ENCODE measurements around the gene TMEFF2. TPM values are rescaled to one million over a fixed set of nuclear protein-coding genes. Genes with fewer than 3 reads are reported as not detected.

Gene TMEFF2
- total RNA-seq, 1 donor from 2014 or later = not detected

DNA sequence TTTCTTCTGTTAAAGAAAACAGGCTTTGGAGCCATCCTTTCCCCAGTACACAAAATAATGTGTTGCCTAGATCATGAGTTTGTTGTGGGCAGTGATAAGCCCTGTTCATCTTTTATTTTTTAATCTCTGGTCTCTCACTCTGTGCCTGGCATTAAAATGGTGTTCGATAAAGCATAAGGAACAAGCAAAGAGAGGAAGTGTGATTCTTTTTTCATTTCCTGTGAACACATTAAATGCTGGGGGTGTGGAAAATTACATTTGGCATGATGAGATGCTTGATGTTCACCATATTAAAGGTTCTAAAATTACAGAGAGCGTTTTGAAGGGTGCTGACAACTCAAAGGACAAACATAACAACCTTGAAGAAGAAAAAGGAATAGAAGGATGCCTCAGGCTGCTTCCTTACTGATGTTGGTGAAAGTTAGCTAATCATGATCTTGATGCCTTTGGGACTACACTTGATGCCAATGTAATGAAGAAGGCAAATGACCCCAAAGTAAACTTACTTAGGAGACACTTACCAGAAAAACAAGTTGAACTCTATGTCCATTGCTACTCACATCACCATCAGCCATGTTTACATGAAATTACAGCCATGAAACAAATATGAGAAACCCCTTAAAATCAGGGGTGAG lies 33.0 kb downstream of the TMEFF2 start:
- intact Hi-C loops (cut with DNase I) = loop anchor here (1.0 kb wide), 2 partner anchors 349 to 606 kb away; no protein-coding TSS in a partner anchor
- no peak overlapping the region for H3K27ac ChIP-seq
- no peaks in the 10 kb centered on the region for H3K27me3 ChIP-seq
- no peak overlapping the region for H3K4me3 ChIP-seq
- no peaks in the 10 kb centered on the region for H3K36me3 ChIP-seq
- no peak for DNase-seq (ENCODE audit: low spot score in 2 of 2)
- TF ChIP-seq, protein P1, sequence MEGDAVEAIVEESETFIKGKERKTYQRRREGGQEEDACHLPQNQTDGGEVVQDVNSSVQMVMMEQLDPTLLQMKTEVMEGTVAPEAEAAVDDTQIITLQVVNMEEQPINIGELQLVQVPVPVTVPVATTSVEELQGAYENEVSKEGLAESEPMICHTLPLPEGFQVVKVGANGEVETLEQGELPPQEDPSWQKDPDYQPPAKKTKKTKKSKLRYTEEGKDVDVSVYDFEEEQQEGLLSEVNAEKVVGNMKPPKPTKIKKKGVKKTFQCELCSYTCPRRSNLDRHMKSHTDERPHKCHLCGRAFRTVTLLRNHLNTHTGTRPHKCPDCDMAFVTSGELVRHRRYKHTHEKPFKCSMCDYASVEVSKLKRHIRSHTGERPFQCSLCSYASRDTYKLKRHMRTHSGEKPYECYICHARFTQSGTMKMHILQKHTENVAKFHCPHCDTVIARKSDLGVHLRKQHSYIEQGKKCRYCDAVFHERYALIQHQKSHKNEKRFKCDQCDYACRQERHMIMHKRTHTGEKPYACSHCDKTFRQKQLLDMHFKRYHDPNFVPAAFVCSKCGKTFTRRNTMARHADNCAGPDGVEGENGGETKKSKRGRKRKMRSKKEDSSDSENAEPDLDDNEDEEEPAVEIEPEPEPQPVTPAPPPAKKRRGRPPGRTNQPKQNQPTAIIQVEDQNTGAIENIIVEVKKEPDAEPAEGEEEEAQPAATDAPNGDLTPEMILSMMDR (IDR thresholded peaks at IDR 0.05) = no peak
- H3K4me1 ChIP-seq = no peaks in the 10 kb centered on the region
- H3K9me3 ChIP-seq = no peaks in the 10 kb centered on the region

DNA sequence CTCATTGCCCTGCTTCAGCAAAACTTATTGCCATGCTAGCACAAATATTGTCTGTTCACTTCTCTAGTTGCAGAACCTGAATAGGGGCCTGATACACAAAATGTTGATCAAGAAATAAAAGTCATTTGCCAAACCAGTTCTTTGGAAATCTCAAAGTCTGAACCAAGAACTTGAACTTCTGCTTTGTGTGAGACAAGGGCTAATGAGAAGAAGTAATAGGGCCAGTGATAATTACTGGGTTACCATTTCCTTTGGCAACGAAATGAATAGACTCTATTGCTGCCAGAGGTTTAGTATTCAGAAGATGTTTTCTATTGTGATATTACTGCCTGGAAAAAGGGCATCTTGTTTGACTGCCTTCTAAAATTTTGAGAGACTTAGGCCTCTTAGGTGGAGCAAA lies 35.0 kb downstream of the TMEFF2 start:
- H3K27ac ChIP-seq = no peak overlapping the region
- DNase-seq (ENCODE audit: low spot score in 2 of 2) = no peak
- TF ChIP-seq, protein P1 (IDR thresholded peaks at IDR 0.05) = no peak
- no peaks in the 10 kb centered on the region for H3K27me3 ChIP-seq
- intact Hi-C loops (cut with DNase I) = no loop called here
- no peaks in the 10 kb centered on the region for H3K4me1 ChIP-seq
- no peaks in the 10 kb centered on the region for H3K36me3 ChIP-seq
- no peak overlapping the region for H3K4me3 ChIP-seq
- H3K9me3 ChIP-seq = no peaks in the 10 kb centered on the region

- Histone ChIP-seq H3K9me3 (no peaks in the 10 kb centered on the region), H3K4me1 (no peaks in the 10 kb centered on the region), H3K4me3 (no peak overlapping the region), H3K27me3 (no peaks in the 10 kb centered on the region), H3K36me3 (no peaks in the 10 kb centered on the region), H3K27ac (no peak overlapping the region)
- TF ChIP-seq, protein P1 (IDR thresholded peaks at IDR 0.05) = no peak
- DNase-seq (ENCODE audit: low spot score in 2 of 2) = no peak
- intact Hi-C loops (cut with DNase I) = no loop called here
These were observed 35.5 kb downstream of the TMEFF2 start for GRCh38 chr2:192159208-192159607.

DNA sequence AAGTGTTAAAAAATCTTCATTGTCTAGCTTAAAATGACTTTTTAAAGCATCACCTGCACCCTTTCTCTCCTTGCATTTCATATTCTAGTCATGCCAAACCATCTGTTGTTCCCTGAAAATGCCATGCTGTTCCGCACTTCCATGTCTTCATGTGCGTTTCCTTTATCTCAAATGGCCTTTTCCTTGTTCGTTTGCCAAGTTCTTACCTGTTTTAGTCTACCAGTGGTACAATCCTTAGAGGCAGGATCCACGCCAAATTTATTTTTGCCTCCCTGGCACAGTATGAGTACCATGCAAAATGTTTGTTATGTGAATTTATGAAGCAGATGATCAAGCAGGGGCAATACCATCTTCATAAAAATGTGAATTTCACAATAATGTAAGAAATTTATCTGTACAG lies 37.0 kb downstream of the TMEFF2 start:
- no peaks in the 10 kb centered on the region for H3K27me3 ChIP-seq
- intact Hi-C loops (cut with DNase I) = no loop called here
- TF ChIP-seq, protein P1 (IDR thresholded peaks at IDR 0.05) = no peak

DNA sequence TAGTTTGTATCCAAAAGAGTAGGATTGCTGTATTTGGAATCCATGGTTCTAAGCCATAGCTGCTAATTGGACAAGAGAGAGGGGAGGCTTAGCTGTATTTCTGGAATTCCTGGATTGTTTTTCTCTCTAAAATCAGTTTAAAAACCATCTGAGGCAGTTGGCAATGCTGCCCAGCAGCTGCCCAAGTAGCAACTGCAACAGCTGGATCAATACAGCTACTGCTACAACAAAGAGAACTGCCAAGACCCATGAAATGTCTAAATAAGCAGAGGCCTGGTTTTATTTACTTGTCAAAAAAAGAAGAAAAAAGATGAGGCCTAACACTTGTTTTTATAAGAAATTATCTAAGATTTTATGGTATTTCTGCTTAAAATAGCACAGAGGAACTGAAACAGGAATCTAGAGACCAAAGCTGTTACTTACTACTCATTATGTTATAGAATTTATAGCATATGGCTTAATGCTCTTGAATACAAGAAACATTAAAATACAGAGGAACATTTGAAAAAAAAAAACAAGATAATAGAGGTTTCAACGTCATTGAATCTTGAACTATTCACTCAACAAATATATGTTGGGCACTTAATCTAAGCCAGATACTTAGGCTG lies 39.1 kb downstream of the TMEFF2 start:
- Histone ChIP-seq H3K4me3 (no peak overlapping the region), H3K36me3 (no peaks in the 10 kb centered on the region), H3K4me1 (no peaks in the 10 kb centered on the region), H3K27me3 (no peaks in the 10 kb centered on the region), H3K27ac (no peak overlapping the region), H3K9me3 (no peaks in the 10 kb centered on the region)
- intact Hi-C loops (cut with DNase I) = no loop called here
- DNase-seq (ENCODE audit: low spot score in 2 of 2) = no peak
- TF ChIP-seq, protein P1 (IDR thresholded peaks at IDR 0.05) = no peak

More for the DNA sequence above, 37.0 kb downstream of the TMEFF2 start:
- H3K4me1 ChIP-seq = no peaks in the 10 kb centered on the region
- no peak overlapping the region for H3K27ac ChIP-seq
- no peak overlapping the region for H3K4me3 ChIP-seq
- H3K9me3 ChIP-seq = no peaks in the 10 kb centered on the region
- H3K36me3 ChIP-seq = no peaks in the 10 kb centered on the region
- no peak for DNase-seq (ENCODE audit: low spot score in 2 of 2)
